T-helper 2 cell treated with Interferon-gamma antibody and Interleukin-4, amounts not matched to agents 5 μg/mL and 100 μg/mL, for 36 hours (primary cell): ENCODE results near the gene DNAH14.
"Not testable (repeated sequence)": the region's sequence is repeated elsewhere in the genome, so short reads cannot be mapped to it uniquely, and the experiment has no call there.

Experiments used
- DNase-seq: peaks from one replicate; pipeline ENCODE4 v3.0.0; 2021; ENCODE audit warnings: low spot score
- H3K27ac Mint-ChIP-seq: one replicate; pipeline ENCODE4 v1.8.0; 2021; ENCODE audit warnings: mild to moderate bottlenecking, mixed read lengths
- H3K27me3 Mint-ChIP-seq: one replicate; pipeline ENCODE4 v1.8.0; 2021; ENCODE audit warnings: low read depth, mixed read lengths
- H3K36me3 Mint-ChIP-seq: one replicate; pipeline ENCODE4 v1.8.0; 2021; ENCODE audit warnings: low read depth, mixed read lengths
- H3K4me1 Mint-ChIP-seq: one replicate; pipeline ENCODE4 v1.8.0; 2021; ENCODE audit warnings: low read depth, mixed read lengths
- H3K4me3 Mint-ChIP-seq: one replicate; pipeline ENCODE4 v1.8.0; 2022; ENCODE audit warnings: mild to moderate bottlenecking, moderate library complexity, mixed read lengths
- H3K9me3 Mint-ChIP-seq: one replicate; pipeline ENCODE4 v1.8.0; 2021; ENCODE audit warnings: mixed read lengths

The DNAH14 gene

GRCh38 chr1:224929335-224930237 lies at the start of gene DNAH14:
TSS of gene DNAH14 (plus strand) at chr1:224929675. CDS start at chr1:224952703, 23,028 bp downstream.
- Mint-ChIP-seq H3K27ac (no peak within 1 kb of the TSS), H3K36me3 (no peaks in the 10 kb centered on the region), H3K9me3 (peaks cover 33% of the 10 kb centered on the region), H3K4me1 (no peaks in the 10 kb centered on the region), H3K27me3 (peaks cover 23% of the 10 kb centered on the region), H3K4me3 (peak within 1 kb of the TSS; percentile 41)
- peak; percentile 17 for DNase-seq

- Mint-ChIP-seq H3K9me3 (no peaks in the 10 kb centered on the region), H3K4me3 (no peak overlapping the region), H3K27me3 (peaks cover 3% of the 10 kb centered on the region)
Observed at GRCh38 chr1:224880593-224881307, 48.7 kb upstream of the DNAH14 start.

GRCh38 chr1:224881308-224881692 lies 48.2 kb upstream of the DNAH14 start:
- not testable (repeated sequence) for H3K9me3 Mint-ChIP-seq, H3K4me3 Mint-ChIP-seq, H3K27ac Mint-ChIP-seq, H3K36me3 Mint-ChIP-seq, H3K27me3 Mint-ChIP-seq, DNase-seq, H3K4me1 Mint-ChIP-seq

More at GRCh38 chr1:224880593-224881307, 48.7 kb upstream of the DNAH14 start:
- DNase-seq: no peak
- Mint-ChIP-seq H3K27ac (no peak overlapping the region), H3K36me3 (no peaks in the 10 kb centered on the region), H3K4me1 (no peaks in the 10 kb centered on the region)

- Mint-ChIP-seq H3K9me3 (no peaks in the 10 kb centered on the region), H3K27ac (no peak overlapping the region), H3K4me1 (no peaks in the 10 kb centered on the region), H3K4me3 (no peak overlapping the region), H3K27me3 (no peaks in the 10 kb centered on the region), H3K36me3 (no peaks in the 10 kb centered on the region)
- no peak for DNase-seq
Observed at GRCh38 chr1:224881762-224882211, 47.7 kb upstream of the DNAH14 start.

- H3K4me3 Mint-ChIP-seq: no peak overlapping the region
- no peaks in the 10 kb centered on the region for H3K27me3 Mint-ChIP-seq
- no peaks in the 10 kb centered on the region for H3K36me3 Mint-ChIP-seq
- H3K27ac Mint-ChIP-seq: no peak overlapping the region
- no peaks in the 10 kb centered on the region for H3K9me3 Mint-ChIP-seq
- H3K4me1 Mint-ChIP-seq: no peaks in the 10 kb centered on the region
- DNase-seq: no peak
Observed at GRCh38 chr1:224882264-224882663, 47.2 kb upstream of the DNAH14 start.

GRCh38 chr1:224883091-224883490 lies 46.4 kb upstream of the DNAH14 start:
- Mint-ChIP-seq H3K4me3 (no peak overlapping the region), H3K9me3 (no peaks in the 10 kb centered on the region), H3K27me3 (no peaks in the 10 kb centered on the region), H3K36me3 (no peaks in the 10 kb centered on the region), H3K27ac (no peak overlapping the region), H3K4me1 (no peaks in the 10 kb centered on the region)
- no peak for DNase-seq

- no peaks in the 10 kb centered on the region for H3K27me3 Mint-ChIP-seq
- H3K9me3 Mint-ChIP-seq: no peaks in the 10 kb centered on the region
- no peak for DNase-seq
- no peaks in the 10 kb centered on the region for H3K36me3 Mint-ChIP-seq
- no peak overlapping the region for H3K4me3 Mint-ChIP-seq
- no peaks in the 10 kb centered on the region for H3K4me1 Mint-ChIP-seq
- no peak overlapping the region for H3K27ac Mint-ChIP-seq
Observed at GRCh38 chr1:224884361-224884801, 45.1 kb upstream of the DNAH14 start.

GRCh38 chr1:224885376-224885775 lies 44.1 kb upstream of the DNAH14 start:
- H3K36me3 Mint-ChIP-seq, H3K4me1 Mint-ChIP-seq, DNase-seq, H3K4me3 Mint-ChIP-seq, H3K9me3 Mint-ChIP-seq, H3K27ac Mint-ChIP-seq, H3K27me3 Mint-ChIP-seq: not testable (repeated sequence)

- no peak for DNase-seq
- Mint-ChIP-seq H3K4me1 (no peaks in the 10 kb centered on the region), H3K36me3 (no peaks in the 10 kb centered on the region), H3K9me3 (peaks cover 8% of the 10 kb centered on the region), H3K27me3 (no peaks in the 10 kb centered on the region), H3K4me3 (no peak overlapping the region), H3K27ac (no peak overlapping the region)
Observed at GRCh38 chr1:224894915-224895314, 34.6 kb upstream of the DNAH14 start.

GRCh38 chr1:224896130-224896781 lies 33.2 kb upstream of the DNAH14 start:
- H3K9me3 Mint-ChIP-seq: peaks cover 8% of the 10 kb centered on the region
- DNase-seq: no peak
- H3K4me3 Mint-ChIP-seq: no peak overlapping the region
- no peak overlapping the region for H3K27ac Mint-ChIP-seq
- no peaks in the 10 kb centered on the region for H3K4me1 Mint-ChIP-seq
- H3K27me3 Mint-ChIP-seq: no peaks in the 10 kb centered on the region
- H3K36me3 Mint-ChIP-seq: no peaks in the 10 kb centered on the region

- no peak for DNase-seq
- no peaks in the 10 kb centered on the region for H3K36me3 Mint-ChIP-seq
- no peaks in the 10 kb centered on the region for H3K4me1 Mint-ChIP-seq
- peaks cover 8% of the 10 kb centered on the region for H3K9me3 Mint-ChIP-seq
- no peaks in the 10 kb centered on the region for H3K27me3 Mint-ChIP-seq
- no peak overlapping the region for H3K4me3 Mint-ChIP-seq
- no peak overlapping the region for H3K27ac Mint-ChIP-seq
Observed at GRCh38 chr1:224897529-224898327, 31.7 kb upstream of the DNAH14 start.

- H3K27me3 Mint-ChIP-seq: no peaks in the 10 kb centered on the region
- no peak for DNase-seq
- H3K4me3 Mint-ChIP-seq: no peak overlapping the region
- no peak overlapping the region for H3K27ac Mint-ChIP-seq
- no peaks in the 10 kb centered on the region for H3K36me3 Mint-ChIP-seq
- H3K4me1 Mint-ChIP-seq: no peaks in the 10 kb centered on the region
- peaks cover 8% of the 10 kb centered on the region for H3K9me3 Mint-ChIP-seq
Observed at GRCh38 chr1:224898937-224899336, 30.5 kb upstream of the DNAH14 start.

- Mint-ChIP-seq H3K4me1 (no peaks in the 10 kb centered on the region), H3K9me3 (peaks cover 8% of the 10 kb centered on the region), H3K27me3 (no peaks in the 10 kb centered on the region), H3K27ac (no peak overlapping the region), H3K36me3 (no peaks in the 10 kb centered on the region), H3K4me3 (no peak overlapping the region)
- DNase-seq: no peak
Observed at GRCh38 chr1:224900062-224900630, 29.3 kb upstream of the DNAH14 start.
